ENCODE measurements around the gene NBEAL1.
"Not testable (repeated sequence)": the region's sequence is repeated elsewhere in the genome, so short reads cannot be mapped to it uniquely, and the experiment has no call there.

NBEAL1 gene

DNA sequence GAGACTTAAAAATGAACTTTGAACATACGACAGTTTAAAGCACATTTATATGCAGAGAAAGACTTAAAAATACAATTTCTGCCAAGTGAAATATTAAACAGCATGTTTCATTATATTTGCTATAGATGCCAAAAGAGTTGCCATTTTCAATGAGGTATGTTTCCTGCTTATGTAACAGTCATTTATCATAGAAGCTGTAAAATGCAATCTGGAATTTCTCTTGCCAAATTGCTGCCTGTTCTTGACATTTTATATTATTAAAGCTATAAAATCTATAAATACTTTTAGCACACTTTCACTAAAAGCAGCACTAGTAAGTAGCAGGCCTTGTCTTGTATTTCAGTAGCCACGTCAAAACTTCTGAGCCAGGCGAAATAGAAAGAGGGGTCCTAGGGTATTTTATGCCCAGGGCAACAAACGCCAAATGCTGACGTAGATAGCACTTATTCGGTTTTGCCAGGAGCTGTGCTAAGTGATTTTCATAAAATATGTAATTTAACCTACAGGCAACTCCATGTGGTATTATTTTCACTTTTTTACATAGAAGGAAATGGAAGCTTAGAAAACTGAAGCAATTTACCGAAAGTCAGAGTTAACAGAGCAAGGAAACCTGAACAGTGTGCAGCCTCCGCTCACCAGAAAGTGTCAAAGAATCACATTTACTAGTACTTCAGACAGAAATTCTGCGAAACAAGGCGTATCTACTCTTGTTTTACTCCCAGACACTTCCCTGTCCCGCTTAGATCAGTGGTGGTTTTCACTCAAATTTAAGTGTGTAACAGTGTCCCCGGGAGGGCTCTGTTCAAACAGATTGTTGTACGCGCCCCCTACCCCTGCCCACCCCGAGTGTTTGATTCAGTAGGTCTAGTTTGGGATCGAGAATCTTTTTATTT, 222.9 kb downstream of the NBEAL1 start:
- DNase-seq: no peak

- no peak for DNase-seq
Observed at GRCh38 chr2:203238292-203238703, 223.6 kb downstream of the NBEAL1 start.

DNA sequence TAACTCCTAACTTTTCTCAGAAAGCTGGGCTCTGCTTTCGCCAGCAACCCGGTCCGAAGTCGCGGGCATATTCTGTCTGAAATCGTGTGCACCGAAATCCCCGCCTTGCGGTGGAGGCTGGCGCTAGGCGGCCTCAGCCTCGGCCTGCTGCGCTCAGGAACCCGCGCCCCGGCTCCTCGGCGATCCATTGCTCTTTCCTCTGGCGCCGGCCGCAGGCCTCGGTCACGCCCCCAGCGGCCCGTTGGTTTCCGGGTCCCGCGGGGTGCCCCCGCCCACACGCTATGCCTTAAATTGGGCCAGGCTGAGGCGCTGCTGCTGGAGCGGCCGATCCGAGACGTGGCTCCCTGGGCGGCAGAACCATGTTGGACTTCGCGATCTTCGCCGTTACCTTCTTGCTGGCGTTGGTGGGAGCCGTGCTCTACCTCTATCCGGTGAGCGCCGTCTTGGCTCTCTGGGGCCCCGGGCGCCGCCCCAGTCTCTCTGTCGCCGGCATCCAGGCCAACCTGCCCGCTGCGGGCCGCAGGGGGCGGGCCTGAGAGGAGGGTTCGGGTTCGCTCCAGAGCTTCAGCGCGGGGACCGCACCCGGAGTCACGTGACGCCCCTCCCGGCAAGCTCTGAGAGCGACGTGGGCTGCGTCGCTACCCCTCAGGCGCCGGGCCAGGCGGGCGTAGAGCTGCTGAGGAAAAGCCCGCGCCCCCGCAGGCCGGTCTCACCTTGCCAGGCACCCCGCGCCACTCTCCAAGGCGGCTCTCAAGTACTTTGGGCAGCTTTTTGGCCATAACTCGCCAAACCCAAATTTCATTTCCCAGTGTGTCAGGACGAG, 224.2 kb downstream of the NBEAL1 start, which contains the start of gene CYP20A1:
CYP20A1 (plus strand) TSS at position 315 of the 823 bp plus-strand sequence; CDS start at position 360, 45 bp downstream.
- peak; percentile 84 for DNase-seq

DNA sequence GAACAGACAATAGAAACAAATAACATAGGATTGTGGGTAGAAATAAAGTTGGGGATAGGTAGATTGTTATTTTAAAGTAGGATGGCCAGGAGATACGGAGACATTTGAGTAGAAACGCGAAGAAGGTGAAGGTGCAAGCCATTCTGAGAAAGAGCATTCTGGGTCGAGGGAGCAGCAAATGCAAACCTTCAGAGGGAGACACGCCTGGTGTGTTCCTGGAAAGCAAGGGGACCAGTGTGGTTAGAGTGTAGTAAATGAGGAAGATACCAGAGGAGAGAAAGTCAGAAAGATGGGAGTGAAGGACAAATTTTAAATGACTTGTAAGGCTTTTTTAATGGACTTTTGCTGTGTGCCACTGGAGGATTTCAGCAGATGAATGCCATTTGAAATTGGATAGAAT, 225.8 kb downstream of the NBEAL1 start:
- DNase-seq: no peak

GRCh38 chr2:203242518-203242917, 227.8 kb downstream of the NBEAL1 start:
- DNase-seq: no peak

- DNase-seq: no peak
Observed at GRCh38 chr2:203246646-203247045, 232.0 kb downstream of the NBEAL1 start.

DNA sequence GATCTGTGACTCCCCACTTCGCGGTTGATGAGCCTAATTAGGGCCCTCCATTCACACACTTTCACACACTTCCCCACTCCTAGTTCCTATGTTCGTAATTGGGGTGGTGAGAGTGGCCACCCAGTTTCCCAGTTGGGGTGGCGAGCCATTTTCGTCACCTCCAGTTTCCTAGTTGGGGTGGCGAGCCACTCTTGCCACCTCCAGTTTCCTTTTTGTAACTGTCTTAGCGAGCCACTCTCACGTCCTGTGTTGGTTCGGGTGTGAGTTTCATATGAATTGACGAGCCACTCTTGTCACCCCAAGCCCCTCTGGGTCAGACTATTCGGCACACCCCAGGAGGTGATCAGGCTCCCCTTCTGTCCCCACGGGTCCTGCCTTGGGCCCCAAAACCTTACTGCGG, 238.1 kb downstream of the NBEAL1 start:
- no peak for DNase-seq

GRCh38 chr2:203253422-203254095, 238.9 kb downstream of the NBEAL1 start:
- DNase-seq: not testable (repeated sequence)

DNA sequence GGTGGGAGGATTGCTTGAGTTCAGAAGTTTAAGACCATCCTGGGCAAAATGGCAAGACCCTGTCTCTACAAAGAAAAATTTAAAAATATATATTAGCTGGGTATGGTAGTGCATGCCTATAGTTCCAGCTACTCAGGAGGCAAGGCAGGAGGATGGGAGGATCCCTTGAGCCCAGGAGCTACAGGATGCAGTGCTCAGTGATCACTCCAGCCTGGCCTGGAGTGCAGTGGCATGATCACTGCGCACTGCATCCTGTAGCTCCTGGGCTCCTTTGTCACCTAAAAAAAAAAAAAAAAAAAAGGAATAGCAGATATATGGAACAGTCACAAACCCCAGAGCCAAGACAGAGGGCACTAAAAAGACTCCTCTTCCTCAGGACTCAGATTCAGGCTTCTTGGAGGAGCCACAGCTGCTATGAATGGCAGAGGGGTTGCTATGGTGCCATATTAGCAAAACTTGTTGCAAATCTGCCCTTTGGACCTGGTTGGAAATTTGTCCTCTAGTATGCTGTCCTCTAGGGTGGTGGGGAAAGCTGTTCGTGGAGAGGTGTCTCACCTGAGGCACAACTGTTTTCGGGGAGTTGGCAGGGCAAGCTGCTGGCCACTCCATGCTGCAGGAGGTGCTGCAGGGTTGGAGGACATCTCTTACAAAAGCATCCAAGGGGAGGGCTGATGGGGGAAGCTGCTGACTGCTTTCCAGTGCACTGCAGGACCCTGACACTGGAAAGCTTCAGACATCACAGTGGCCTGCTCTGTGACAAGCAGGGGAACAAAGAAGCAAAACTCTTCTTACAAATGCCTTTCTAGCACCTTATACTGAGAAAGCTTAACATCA, 246.9 kb downstream of the NBEAL1 start:
- no peak for DNase-seq

Data from NCI-H1092 (cell line).